Measurements from ENCODE around the gene RSPO4.

Gene RSPO4

DNA sequence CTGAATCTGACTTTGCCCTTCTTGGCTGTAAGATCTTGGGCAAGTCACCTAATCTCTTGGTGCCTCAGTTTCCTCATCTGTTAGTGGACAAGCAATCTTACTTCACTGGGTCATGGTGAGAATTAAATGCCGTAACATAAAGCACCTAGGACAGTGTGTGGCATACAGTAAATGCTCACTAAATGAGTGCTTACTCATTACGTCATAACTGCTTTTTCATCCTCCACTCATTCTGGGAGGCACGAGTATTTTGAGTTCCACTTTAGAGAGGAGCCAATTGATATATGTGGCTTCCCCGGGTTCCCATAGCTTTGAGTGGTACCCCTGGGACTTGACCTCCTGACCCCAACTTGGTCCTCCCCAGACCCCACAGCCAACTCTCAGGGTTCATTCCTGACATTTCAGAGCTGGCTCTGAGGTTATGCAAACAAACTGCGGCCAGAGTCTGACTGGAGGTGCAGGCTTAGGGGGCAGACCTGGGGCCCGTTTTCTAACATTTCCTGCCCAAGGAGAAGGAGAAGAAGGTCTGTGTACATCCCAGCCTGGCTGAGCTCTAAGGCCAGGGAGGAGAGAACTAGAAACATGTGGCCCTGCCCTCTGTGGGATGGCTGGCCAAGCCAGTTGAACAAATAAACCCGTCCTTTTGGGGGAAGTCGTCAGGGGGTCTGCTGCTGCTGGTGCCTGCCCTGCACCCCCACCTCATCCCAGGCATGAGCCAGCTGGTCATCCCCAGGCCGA, 91.8 kb downstream of the RSPO4 start:
- DNase-seq (ENCODE audit: low read depth): no peak

GRCh38 chr20:909641-910040, 92.5 kb downstream of the RSPO4 start:
- DNase-seq (ENCODE audit: low read depth): no peak
